Esophagus squamous epithelium (tissue), 5 donors: ENCODE results near the gene C12orf42. TPM values are rescaled to one million over a fixed set of nuclear protein-coding genes. Genes with fewer than 3 reads are reported as not detected.

Experiments
- DNase-seq: peaks from one replicate; lab custom pipeline; 2025; lab: John Stamatoyannopoulos, UW
- H3K27ac ChIP-seq, 4 donors: fragments of 200-600 bp; sonication (generic); one replicate each; pipeline ENCODE4 v1.5.1; 2016 to 2019; ENCODE audit warnings: mild to moderate bottlenecking in 1 of 4
- H3K27me3 ChIP-seq, 4 donors: fragments of 200-600 bp; sonication (generic); 1 replicate in 3 of 4; 2 replicates in 1 of 4; pipeline versions ENCODE4 v1.5.1 to v1.6.0; 2017 to 2021; ENCODE audit warnings: antibody characterized with exemption in 1 of 4
- H3K36me3 ChIP-seq, 3 donors: fragments of 200-600 bp; sonication (generic); one replicate each; pipeline ENCODE4 v1.5.1; 2016 to 2019
- H3K4me1 ChIP-seq, 3 donors: fragments of 200-600 bp; sonication (generic); one replicate each; pipeline ENCODE4 v1.5.1; 2017 to 2019
- H3K4me3 ChIP-seq, 4 donors: fragments of 200-600 bp; sonication (generic); 1 replicate in 3 of 4; 2 replicates in 1 of 4; pipeline ENCODE4 v1.5.1; 2016 to 2019; ENCODE audit warnings: mild to moderate bottlenecking in 2 of 4, moderate library complexity in 1 of 4
- H3K9me3 ChIP-seq, 3 donors: fragments of 200-600 bp; sonication (generic); one replicate each; pipeline ENCODE4 v1.5.1; 2016 to 2019
- CTCF ChIP-seq, 6 experiments: fragments of 450-650 bp in 4 of 6; fragments of 200-600 bp in 2 of 6; sonication (generic) in 2 of 6; IDR thresholded peaks; one replicate each; pipeline ENCODE4 v1.5.1; 2016 to 2019; ENCODE audit warnings: antibody characterized with exemption in 6 of 6, mild to moderate bottlenecking in 4 of 6, moderate library complexity in 4 of 6
- POLR2A ChIP-seq, 4 donors: fragments of 450-650 bp; IDR thresholded peaks; one replicate each; pipeline ENCODE4 v1.6.1; 2017; ENCODE audit warnings: antibody characterized with exemption in 4 of 4, mild to moderate bottlenecking in 4 of 4, moderate library complexity in 3 of 4
- WGBS, 2 donors: methylation state at CpG; one replicate each; pipeline ENCODE4 v1.1.5; 2018; 5-methylcytosine and 5-hydroxymethylcytosine counted together
- intact Hi-C: fragments of 100-400 bp; cut with DNase I; formaldehyde crosslinking; loops from one replicate; pipeline ENCODE4 v1.15.0; 2022
- total RNA-seq, 4 donors: library from RNA; depleted of rRNA; stranded (reverse); fragments of >200 nt; gene quantifications; one replicate each; pipeline ENCODE4 v1.1.0, GENCODE V29; 2016
- donor health status: DM: yes; HTN: yes; CAD: no.

The C12orf42 gene
- total RNA-seq, 4 donors from 2014 or later, result not detected

DNA sequence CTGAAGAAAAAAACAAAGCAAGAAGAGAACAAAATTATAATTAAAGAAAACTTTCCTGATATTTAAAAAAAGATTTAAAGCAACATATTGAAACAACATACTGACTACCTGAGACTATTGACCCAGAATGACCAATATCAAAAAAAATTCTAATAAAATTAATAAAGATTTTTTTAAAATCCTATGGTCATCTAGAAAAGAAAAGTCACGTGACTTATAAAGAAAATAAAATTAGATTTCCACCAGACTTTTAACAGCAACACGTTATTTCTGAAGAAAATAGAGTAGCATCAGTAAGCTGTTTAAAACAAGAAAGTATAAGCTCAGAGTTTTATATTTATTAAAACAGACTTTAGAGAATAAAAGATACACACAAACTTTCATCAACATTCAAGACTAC, 238.0 kb downstream of the C12orf42 start:
- TF ChIP-seq POLR2A (IDR thresholded peaks at IDR 0.05) (no peak), CTCF (IDR thresholded peaks at IDR 0.05) (no peak)
- Histone ChIP-seq H3K9me3 (peaks cover 0 to 5% (median 0%) of the 10 kb centered on the region in 3 donors), H3K27ac (no peak overlapping the region), H3K4me3 (no peak overlapping the region), H3K4me1 (no peaks in the 10 kb centered on the region), H3K36me3 (no peaks in the 10 kb centered on the region), H3K27me3 (no peaks in the 10 kb centered on the region)
- WGBS, 2 donors, result 64 to 90% methylated on average over 2 of the region's 2 CpGs
- no peak for DNase-seq
- intact Hi-C loops, result no loop called here

Other genes starting within 250 kb of the C12orf42 start
- gene STAB2, start 91.3 kb upstream of the C12orf42 start, total RNA-seq, result under 1 TPM in 1 of 4 donors, not detected in 3; 0.95 TPM